PC-3 (cell line): ENCODE data around the gene GPR137B.

ENCODE experiments used
- EZH2 ChIP-seq: fragments of 300-600 bp; sonication (generic); IDR thresholded peaks from one replicate; pipeline ENCODE4 v1.6.1; 2017; ENCODE audit warnings: antibody characterized with exemption, mild to moderate bottlenecking, low read length; ENCODE audit not compliant: unreplicated experiment
- TF ChIP-seq, protein P1 (sequence below): fragments of 300-600 bp; sonication (generic); conservative IDR thresholded peaks from 2 replicates; pipeline ENCODE4 v1.5.1; 2017; ENCODE audit warnings: antibody characterized with exemption, low read depth, mild to moderate bottlenecking, low read length

DNA sequence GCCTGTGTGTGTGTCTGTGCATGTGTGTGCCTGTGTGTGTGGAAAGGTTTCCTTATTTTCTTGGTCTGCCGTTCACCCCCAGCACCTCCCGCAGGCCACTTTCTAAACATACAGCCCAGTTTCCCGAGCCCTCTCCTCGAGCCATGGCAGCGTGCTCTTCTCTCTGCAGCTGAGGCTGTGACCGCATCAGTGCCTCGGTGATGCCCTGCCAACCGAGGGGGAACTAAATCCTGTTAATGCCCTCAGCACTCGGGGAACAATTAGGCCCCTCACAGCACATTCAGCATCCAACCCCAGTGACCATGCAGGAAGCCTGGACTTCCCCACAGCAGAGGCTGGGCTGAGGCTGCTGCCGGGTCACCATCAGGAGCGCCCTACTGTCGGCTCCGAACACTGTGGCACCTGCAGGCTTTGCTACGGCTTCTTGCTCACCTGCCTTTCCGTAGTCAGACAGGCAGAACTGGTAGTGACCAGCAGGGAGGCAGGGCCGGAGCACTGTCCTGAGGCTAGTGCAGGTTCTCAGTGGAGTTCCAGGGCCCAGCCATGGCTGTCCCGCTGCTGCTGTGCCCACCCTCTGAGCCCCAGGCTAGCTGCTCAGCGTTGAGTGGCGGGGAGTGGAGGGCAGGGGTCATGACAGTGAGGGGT lies 8.1 kb downstream of the GPR137B start:
- TF ChIP-seq, protein P1, sequence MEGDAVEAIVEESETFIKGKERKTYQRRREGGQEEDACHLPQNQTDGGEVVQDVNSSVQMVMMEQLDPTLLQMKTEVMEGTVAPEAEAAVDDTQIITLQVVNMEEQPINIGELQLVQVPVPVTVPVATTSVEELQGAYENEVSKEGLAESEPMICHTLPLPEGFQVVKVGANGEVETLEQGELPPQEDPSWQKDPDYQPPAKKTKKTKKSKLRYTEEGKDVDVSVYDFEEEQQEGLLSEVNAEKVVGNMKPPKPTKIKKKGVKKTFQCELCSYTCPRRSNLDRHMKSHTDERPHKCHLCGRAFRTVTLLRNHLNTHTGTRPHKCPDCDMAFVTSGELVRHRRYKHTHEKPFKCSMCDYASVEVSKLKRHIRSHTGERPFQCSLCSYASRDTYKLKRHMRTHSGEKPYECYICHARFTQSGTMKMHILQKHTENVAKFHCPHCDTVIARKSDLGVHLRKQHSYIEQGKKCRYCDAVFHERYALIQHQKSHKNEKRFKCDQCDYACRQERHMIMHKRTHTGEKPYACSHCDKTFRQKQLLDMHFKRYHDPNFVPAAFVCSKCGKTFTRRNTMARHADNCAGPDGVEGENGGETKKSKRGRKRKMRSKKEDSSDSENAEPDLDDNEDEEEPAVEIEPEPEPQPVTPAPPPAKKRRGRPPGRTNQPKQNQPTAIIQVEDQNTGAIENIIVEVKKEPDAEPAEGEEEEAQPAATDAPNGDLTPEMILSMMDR: no peak
- TF ChIP-seq EZH2: no peak
